ENCODE data around the gene MTA1. TPM values are rescaled to one million over a fixed set of nuclear protein-coding genes. Genes with fewer than 3 reads are reported as not detected.

MTA1 gene
- total RNA-seq, 1 donor from 2014 or later = 74.8 TPM

DNA sequence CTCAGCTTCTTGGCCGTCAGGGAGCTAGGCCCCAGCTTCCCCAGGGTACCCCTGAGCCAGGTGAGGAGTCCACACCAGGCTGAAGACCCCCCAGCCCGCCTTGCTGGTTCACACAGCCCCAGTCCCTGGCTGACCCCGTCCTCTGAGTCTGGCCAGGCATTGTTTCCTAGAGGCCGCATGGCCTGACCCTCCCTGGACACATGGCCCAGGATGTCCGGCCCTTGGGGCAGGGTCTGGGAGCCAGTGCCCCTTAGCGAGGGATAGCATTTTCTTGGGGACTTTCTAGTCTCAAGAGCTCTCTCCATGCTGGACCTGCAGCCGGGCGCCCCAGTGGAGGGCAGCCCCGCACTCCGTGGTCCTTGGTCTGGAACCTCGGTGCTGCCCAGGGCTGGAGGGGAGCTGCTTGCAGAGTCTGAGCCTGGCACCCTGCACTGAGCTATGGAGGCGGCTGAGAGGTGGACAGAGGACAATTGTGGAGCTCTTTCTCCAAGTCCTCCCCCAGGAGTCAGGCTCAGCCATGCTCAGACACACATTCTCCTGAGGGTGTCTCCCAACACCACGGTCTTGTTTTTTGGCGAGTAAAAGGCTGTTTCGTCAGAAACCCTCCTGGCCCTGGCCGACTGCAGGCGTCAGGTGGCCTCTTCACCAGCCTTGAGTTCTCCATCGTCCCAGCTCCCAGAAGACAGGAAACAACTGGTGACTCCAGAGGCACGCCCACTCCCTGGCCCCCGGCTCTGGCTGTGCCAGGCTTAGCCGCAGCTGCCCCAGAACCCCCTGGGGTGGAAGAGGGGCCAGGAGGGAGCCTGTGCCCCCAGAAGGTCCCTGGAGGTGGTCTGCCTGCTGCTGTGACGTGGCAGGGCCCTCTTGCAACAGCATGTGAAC, 37.4 kb downstream of the MTA1 start:
- DNase-seq = no peak
- no peak for ATAC-seq

DNA sequence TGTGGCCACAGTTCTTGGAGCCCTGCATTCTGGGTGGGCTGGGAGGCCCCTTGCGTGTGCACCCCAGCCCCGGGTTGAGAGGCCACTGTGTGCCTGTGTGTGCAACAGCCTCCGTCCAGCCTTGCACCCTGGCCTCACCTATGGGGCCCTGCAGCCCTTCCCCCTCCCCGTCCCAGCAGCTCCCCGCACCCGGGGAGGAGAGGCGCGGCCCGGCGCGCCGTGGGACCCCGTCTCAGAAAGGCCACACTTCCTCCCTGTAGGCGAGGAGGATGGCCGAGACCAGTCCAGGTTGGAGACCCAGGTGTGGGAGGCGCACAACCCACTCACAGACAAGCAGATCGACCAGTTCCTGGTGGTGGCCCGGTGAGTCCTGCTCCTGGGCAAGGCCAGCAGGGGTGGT, 38.4 kb downstream of the MTA1 start:
- DNase-seq = no peak

More for the DNA sequence above, 37.4 kb downstream of the MTA1 start:
- TF ChIP-seq, protein P1, sequence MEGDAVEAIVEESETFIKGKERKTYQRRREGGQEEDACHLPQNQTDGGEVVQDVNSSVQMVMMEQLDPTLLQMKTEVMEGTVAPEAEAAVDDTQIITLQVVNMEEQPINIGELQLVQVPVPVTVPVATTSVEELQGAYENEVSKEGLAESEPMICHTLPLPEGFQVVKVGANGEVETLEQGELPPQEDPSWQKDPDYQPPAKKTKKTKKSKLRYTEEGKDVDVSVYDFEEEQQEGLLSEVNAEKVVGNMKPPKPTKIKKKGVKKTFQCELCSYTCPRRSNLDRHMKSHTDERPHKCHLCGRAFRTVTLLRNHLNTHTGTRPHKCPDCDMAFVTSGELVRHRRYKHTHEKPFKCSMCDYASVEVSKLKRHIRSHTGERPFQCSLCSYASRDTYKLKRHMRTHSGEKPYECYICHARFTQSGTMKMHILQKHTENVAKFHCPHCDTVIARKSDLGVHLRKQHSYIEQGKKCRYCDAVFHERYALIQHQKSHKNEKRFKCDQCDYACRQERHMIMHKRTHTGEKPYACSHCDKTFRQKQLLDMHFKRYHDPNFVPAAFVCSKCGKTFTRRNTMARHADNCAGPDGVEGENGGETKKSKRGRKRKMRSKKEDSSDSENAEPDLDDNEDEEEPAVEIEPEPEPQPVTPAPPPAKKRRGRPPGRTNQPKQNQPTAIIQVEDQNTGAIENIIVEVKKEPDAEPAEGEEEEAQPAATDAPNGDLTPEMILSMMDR (IDR thresholded peaks at IDR 0.05) = no peak
- H3K4me3 ChIP-seq = no peak overlapping the region
- H3K27ac ChIP-seq = no peak overlapping the region
- H3K36me3 ChIP-seq = peaks cover 64% of the 10 kb centered on the region
- H3K27me3 ChIP-seq = no peaks in the 10 kb centered on the region
- intact Hi-C loops (cut with DNase I) = no loop called here
- H3K9me3 ChIP-seq = no peaks in the 10 kb centered on the region
- H3K4me1 ChIP-seq = no peaks in the 10 kb centered on the region

DNA sequence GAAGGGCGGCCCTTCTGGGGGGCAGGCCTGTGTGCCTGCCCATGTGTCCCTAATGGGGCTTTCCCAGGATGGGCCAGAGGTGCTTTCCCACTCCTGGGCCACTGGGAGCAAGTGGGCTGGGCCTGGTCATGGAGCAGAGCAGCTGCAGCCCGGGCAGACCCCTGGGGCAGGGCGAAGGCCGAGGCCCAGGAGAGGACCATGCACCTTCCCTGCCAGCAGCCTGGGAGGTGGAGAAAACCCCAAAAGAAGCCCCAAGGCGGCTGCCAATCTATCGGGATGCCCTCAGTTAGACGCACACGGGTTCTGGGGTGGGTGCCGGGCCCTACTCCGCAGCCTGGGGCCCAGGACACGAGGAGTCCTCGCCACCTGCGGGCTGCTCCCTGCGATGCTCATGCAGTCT, 38.9 kb downstream of the MTA1 start:
- H3K9me3 ChIP-seq = no peaks in the 10 kb centered on the region
- H3K4me1 ChIP-seq = no peaks in the 10 kb centered on the region
- ATAC-seq (peak; percentile 5), DNase-seq (no peak)
- no peaks in the 10 kb centered on the region for H3K27me3 ChIP-seq
- intact Hi-C loops (cut with DNase I) = no loop called here
- TF ChIP-seq, protein P1 (IDR thresholded peaks at IDR 0.05) = no peak
- no peak overlapping the region for H3K4me3 ChIP-seq
- no peak overlapping the region for H3K27ac ChIP-seq
- H3K36me3 ChIP-seq = peaks cover 59% of the 10 kb centered on the region

More for the DNA sequence above, 38.4 kb downstream of the MTA1 start:
- no peaks in the 10 kb centered on the region for H3K27me3 ChIP-seq
- intact Hi-C loops (cut with DNase I) = no loop called here
- TF ChIP-seq, protein P1 (IDR thresholded peaks at IDR 0.05) = no peak
- H3K4me1 ChIP-seq = no peaks in the 10 kb centered on the region
- no peak overlapping the region for H3K4me3 ChIP-seq
- no peak overlapping the region for H3K27ac ChIP-seq
- H3K36me3 ChIP-seq = peaks cover 58% of the 10 kb centered on the region
- ATAC-seq = no peak
- H3K9me3 ChIP-seq = no peaks in the 10 kb centered on the region

- intact Hi-C loops (cut with DNase I) = no loop called here
- Histone ChIP-seq H3K36me3 (peaks cover 58% of the 10 kb centered on the region), H3K4me1 (no peaks in the 10 kb centered on the region), H3K4me3 (no peak overlapping the region), H3K27me3 (no peaks in the 10 kb centered on the region), H3K9me3 (no peaks in the 10 kb centered on the region), H3K27ac (no peak overlapping the region)
- TF ChIP-seq, protein P1 (IDR thresholded peaks at IDR 0.05) = no peak
- no peak for ATAC-seq
- no peak for DNase-seq
These were observed 40.5 kb downstream of the MTA1 start for GRCh38 chr14:105460116-105460515.

DNA sequence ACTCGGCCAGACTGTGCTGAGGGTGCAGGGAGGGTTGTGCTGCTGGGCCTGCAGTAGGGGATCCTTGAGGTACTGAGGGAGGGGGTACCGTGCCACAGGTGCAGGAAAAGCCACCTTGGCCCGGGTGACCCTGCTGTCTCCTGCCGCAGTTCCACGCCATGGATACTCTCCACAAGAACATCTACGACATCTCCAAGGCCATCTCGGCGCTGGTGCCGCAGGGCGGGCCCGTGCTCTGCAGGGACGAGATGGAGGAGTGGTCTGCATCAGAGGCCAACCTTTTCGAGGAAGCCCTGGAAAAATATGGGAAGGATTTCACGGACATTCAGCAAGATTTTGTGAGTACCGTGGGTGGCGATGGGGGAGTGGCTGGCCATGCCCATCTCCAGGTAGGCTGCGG, 41.0 kb downstream of the MTA1 start:
- Histone ChIP-seq H3K27ac (no peak overlapping the region), H3K9me3 (no peaks in the 10 kb centered on the region), H3K4me1 (no peaks in the 10 kb centered on the region), H3K27me3 (no peaks in the 10 kb centered on the region), H3K36me3 (peaks cover 58% of the 10 kb centered on the region), H3K4me3 (no peak overlapping the region)
- intact Hi-C loops (cut with DNase I) = no loop called here
- DNase-seq (no peak), ATAC-seq (no peak)
- TF ChIP-seq, protein P1 (IDR thresholded peaks at IDR 0.05) = no peak
